NCI-H510A (cell line): ENCODE results near the gene PRKRA.
"Not testable (repeated sequence)": the region's sequence is repeated elsewhere in the genome, so short reads cannot be mapped to it uniquely, and the experiment has no call there.

Source experiments
- DNase-seq: peaks from one replicate; lab custom pipeline; 2025; lab: John Stamatoyannopoulos, UW

Gene PRKRA

DNA sequence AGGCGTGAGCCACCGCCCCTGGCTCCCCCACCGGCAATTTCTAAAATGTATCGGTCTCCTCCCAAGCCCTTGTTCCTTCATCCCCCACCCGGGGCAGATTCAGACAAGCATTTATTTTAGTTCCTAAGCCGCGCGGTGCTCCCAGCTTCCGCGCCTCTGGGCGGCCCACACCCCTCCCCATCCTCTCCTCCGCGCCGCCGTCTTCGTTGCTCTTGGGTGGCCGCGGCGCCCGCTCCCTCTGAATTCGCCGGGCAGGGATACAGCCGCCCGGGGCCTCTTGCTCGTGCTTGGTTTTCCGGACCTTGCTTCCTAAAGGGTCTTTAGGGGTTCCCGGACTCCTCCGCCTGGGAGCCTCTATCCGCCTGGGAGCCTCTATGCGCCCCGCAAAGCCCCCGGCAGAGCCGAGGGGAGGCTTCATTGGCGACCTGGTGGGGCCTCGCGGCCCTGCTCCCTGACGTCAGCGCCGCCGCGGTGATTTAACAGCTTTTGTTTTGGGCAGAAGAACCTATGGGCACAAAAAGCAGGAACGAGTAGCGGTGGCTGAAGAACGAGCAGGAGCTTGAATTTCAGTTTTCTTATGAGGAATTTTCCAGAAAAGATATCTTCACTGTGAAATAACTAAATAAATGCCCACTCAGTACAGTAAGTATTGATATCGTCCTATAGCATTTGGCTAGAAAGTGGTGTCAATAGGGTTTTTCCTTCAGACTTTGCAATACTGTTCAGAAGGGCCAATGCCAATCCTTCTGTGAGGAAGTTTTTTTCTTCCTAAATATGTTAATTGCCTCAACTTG, 37.3 kb downstream of the PRKRA start:
- peak; percentile 93 for DNase-seq

DNA sequence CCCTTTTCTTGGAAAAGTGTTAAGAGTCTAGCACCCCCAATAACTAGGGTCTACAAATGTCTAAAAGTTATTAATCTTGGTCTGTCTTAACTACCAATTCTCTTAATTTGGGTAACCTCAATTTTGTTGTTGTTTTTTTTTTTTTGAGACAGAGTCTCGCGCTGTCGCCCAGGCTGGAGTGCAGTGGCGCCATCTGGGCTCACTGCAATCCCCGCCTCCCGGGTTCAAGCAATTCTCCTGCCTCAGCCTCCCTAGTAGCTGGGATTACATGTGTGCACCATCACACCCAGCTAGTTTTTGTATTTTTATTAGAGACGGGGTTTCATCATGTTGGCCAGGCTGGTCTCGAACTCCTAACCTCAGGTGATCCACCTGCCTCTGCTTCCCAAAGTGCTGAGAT, 38.5 kb downstream of the PRKRA start:
- DNase-seq = not testable (repeated sequence)

DNA sequence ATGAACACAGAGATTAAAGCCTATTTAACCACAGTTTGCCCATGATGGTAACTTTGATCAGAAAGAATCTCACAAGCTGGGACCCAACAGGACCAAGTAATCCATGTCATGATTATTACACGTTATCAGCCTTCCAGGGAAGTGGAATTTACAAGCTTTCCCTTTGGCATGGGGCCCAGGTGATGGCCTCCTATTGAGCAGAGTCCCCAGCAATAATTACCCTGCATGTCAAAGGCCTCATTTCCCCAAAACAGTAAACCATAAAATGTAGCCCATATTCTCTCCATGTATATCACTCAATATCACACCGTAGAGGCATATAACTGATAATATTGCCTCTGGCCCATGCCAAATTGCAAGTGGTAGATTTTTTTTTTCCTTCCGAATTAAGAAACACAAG, 38.9 kb downstream of the PRKRA start:
- no peak for DNase-seq

GRCh38 chr2:178409261-178409660, 41.7 kb downstream of the PRKRA start:
- DNase-seq = no peak

GRCh38 chr2:178404368-178404767, 46.6 kb downstream of the PRKRA start:
- peak; percentile 89 for DNase-seq

GRCh38 chr2:178403671-178404306, 47.2 kb downstream of the PRKRA start:
- peak; percentile 11 for DNase-seq

DNA sequence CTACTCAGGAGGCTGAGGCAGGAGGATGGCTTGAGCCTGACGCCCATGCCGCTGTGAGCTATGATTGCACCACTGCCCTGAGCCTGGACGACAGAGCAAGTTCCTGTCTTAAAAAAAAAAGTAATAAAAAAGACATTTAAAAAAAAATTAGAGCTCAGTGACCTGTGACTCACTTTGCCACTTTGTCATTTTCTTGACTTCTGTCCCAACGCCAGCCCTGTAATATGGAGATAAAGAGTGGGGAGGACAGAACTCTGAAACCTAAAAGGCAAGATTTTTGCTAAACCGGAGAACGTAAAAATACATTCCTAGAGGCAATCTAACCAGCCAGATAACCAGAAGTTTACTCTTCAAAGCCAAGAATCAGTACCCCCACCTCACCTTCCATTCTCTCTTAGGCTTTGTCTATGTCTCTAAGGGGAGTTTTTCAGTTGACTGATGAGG, 49.0 kb downstream of the PRKRA start:
- DNase-seq = no peak

DNA sequence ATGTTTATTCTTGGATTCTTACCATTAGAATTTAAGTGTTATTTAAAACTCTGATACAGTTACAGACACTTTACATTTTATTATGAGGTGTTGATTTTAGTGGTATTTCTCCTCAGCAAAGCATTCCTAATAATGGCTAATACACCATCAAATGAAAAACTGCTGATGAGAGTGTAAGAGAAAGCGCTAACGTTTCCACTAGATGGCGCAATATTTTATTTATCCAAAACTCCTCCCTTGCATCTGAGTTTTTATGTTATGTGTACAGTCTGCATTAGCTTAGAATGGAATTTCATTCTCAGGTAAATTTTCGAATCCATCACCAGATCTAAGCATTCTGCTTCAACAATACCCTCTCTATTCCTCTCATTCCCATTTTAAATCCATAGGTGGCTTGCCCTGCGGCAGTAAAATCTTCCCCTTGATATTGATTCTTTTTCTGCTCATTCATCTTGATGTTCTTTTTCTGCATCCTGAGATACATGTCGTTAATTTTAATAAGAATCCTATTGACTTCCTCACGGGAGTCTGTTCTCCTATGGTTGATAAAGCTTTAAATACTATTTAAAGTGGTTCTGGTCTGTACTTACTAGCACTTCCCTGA, 53.9 kb downstream of the PRKRA start:
- DNase-seq = peak; percentile 49

GRCh38 chr2:178395941-178396570, 54.9 kb downstream of the PRKRA start:
- DNase-seq = no peak

- no peak for DNase-seq
Measured at GRCh38 chr2:178395295-178395694, 55.7 kb downstream of the PRKRA start.

DNA sequence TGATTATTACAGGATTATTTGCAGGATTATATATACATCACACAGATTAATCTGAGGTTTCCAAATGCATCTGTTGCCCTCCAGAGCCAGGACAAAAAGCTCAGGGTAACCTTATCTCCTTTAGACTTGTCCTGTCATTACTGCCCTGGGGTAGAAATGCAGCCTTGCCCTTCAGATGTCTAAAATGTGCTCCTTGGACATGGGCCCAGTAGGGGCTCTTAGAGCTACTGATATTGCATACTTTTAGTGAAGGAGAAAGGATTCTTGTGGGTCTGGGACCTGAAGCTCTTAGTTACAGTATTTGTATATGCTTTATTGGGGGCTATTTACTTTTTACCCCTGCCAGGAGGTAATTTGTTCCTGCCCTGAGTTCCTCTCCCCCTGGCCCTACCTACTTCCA, 56.1 kb downstream of the PRKRA start:
- DNase-seq = no peak

DNA sequence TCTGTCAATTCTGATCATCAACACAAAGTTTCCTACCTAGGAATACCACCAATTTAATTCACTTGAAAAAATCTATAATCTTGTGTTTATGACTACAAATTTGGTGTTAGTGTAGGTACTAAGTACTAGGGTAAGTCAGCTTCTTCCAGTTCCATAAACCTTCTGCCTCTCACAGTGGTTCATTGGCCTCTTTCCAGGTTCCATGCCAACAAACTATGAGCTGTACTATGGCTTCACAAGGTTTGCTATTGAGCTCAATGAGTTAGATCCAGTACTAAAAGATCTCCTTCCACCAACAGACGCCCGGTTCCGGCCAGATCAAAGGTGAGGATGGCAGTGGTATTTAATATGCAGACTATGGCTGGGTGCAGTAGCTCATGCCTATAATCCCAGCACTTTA, 58.8 kb downstream of the PRKRA start:
- no peak for DNase-seq

- no peak for DNase-seq
Measured at GRCh38 chr2:178391701-178392100, 59.3 kb downstream of the PRKRA start.

DNA sequence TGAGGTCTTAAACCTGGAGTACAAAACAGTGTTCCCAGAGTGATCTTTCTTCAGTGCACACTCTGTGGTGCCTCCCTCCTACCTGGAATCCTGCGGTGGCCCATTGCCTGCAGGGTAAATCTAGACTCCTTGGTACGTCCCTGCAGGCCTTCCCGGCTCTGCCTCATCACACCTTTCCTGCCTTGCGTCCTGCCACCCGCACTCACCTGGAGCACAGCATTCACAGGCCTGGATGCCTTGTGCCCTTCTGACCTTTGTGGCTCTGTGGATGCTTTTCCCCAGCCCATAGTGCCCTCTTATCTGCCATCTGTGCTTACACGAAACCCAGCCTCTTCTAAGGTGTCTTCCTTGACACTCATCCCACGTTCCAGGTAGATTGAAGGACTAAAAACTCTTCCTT, 62.7 kb downstream of the PRKRA start:
- no peak for DNase-seq

DNA sequence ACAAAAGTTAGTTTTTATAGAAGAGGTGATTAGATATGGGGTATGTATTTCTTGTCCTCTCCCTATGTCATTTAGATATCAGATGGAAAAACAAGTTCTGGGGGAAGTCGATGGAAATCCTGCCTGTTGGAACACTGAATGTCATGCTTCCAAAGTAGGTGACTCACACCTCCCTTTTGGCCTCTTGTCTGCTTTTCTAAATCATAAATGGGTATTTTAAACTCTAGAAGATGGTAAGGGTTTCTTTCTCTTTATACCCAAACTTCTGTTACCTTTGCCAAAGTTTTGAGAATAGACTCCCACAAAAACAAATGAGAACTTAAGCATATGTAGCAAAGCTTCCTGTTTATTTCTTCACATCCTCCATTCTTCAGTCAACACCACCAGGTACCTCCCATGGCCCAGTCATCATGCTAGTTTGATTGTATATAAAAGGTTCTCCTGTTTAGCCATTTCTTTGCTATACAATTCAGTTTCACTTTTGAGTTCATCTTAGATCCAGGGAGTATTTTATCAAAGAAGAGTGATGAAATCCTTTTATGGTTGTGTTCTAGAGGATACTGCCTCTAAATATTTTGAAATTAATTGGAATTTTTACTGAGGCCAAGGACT, 63.9 kb downstream of the PRKRA start:
- DNase-seq = no peak

DNA sequence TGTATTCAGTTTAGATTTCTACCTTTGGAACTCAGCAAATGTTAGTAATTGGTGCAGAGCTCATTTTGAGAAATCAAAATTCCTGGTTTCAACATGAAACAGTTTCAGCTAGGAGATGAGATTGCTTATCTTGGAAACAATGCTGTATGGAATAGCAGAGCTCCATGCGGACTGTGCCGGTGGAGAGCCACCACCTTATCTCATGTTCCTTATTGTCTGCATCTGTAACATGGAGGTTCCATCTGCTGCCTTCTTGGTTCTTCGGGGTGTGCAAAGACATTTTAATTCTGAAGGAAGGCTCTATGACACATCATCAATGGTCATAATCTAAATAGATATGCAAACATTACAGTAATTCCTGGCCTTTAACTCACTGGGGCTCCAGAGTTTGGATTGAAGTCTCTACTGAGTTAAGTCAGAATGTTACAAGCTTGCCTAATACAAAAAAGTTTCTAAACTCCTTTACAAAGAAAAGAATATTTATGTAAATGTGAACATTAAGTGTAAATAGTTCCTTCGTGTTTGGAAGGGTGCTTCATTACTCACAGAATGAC, 65.3 kb downstream of the PRKRA start:
- no peak for DNase-seq

- DNase-seq = no peak
Measured at GRCh38 chr2:178383718-178384117, 67.3 kb downstream of the PRKRA start.
